Mesodermal cell (in vitro differentiated cells): ENCODE results near the gene BNIPL.
A peak's percentile ranks its signal among the peaks of the same experiment; 100 is the strongest.

Experiments used
- H3K27ac ChIP-seq: 2 replicates; pipeline ENCODE4 v1.7.0; 2013; ENCODE audit warnings: mild to moderate bottlenecking, low read depth, low read length, moderate library complexity; ENCODE audit not compliant: severe bottlenecking
- H3K36me3 ChIP-seq: 2 replicates; pipeline ENCODE4 v1.7.1; 2013; ENCODE audit warnings: mild to moderate bottlenecking, low read length, moderate library complexity; ENCODE audit not compliant: control insufficient read depth, insufficient read depth
- H3K4me1 ChIP-seq: one replicate; pipeline ENCODE4 v1.7.1; 2013; ENCODE audit warnings: mild to moderate bottlenecking, low read length; ENCODE audit not compliant: insufficient read depth, control insufficient read depth, poor library complexity, severe bottlenecking
- H3K4me3 ChIP-seq: 2 replicates; pipeline ENCODE4 v1.7.0; 2013; ENCODE audit warnings: low read length, control low read depth, mild to moderate bottlenecking; ENCODE audit not compliant: insufficient read depth, poor library complexity, severe bottlenecking; ENCODE audit errors: extremely low read depth
- H3K9me3 ChIP-seq: 2 replicates; pipeline ENCODE4 v1.7.1; 2013; ENCODE audit warnings: mild to moderate bottlenecking, low read length, moderate library complexity; ENCODE audit not compliant: control insufficient read depth
- WGBS, 2 experiments: methylation state at CpG; one replicate each; pipeline ENCODE4 v1.1.5; 2013; ENCODE audit warnings: missing lambda C conversion rate in 2 of 2; ENCODE audit not compliant: insufficient coverage in 2 of 2; 5-methylcytosine and 5-hydroxymethylcytosine counted together

BNIPL gene

GRCh38 chr1:151059109-151060006 lies 23.0 kb downstream of the BNIPL start, which contains the start of gene CDC42SE1:
Gene CDC42SE1 (minus strand): TSS chr1:151059622. CDS start chr1:151055730, 3,892 bp downstream.
- 0% methylated on average over 41 to 45 of the region's 58 CpGs for WGBS, 2 experiments

GRCh38 chr1:151060007-151060656 lies 23.7 kb downstream of the BNIPL start, which contains the start of gene MLLT11:
Gene MLLT11 (plus strand): TSS chr1:151060397. CDS start chr1:151067225, 6,828 bp downstream.
- H3K36me3 ChIP-seq: peaks cover 63% of the 10 kb centered on the region
- H3K4me3 ChIP-seq: peak within 1 kb of the TSS; percentile 98
- peak within 1 kb of the TSS; percentile 94 for H3K27ac ChIP-seq
- no peaks in the 10 kb centered on the region for H3K9me3 ChIP-seq
- WGBS, 2 experiments: 0 to 2% methylated on average over 1 to 11 of the region's 15 CpGs
- peaks cover 31% of the 10 kb centered on the region for H3K4me1 ChIP-seq

More at GRCh38 chr1:151059109-151060006, 23.0 kb downstream of the BNIPL start, which contains the start of gene CDC42SE1:
- H3K9me3 ChIP-seq: no peaks in the 10 kb centered on the region
- H3K4me3 ChIP-seq: peak within 1 kb of the TSS; percentile 98
- H3K4me1 ChIP-seq: peaks cover 31% of the 10 kb centered on the region
- H3K36me3 ChIP-seq: peaks cover 63% of the 10 kb centered on the region
- peak within 1 kb of the TSS; percentile 94 for H3K27ac ChIP-seq

- WGBS, 2 experiments: no CpG with 5 or more reads among the region's 4 CpGs
- Histone ChIP-seq H3K27ac (peak overlapping the region; percentile 94), H3K4me3 (peak overlapping the region; percentile 98), H3K9me3 (no peaks in the 10 kb centered on the region), H3K36me3 (peaks cover 63% of the 10 kb centered on the region), H3K4me1 (peaks cover 31% of the 10 kb centered on the region)
Observed at GRCh38 chr1:151060657-151061421, 24.5 kb downstream of the BNIPL start.

GRCh38 chr1:151061704-151062103 lies 25.3 kb downstream of the BNIPL start:
- H3K4me3 ChIP-seq: peak overlapping the region; percentile 98

GRCh38 chr1:151062741-151063371 lies 26.5 kb downstream of the BNIPL start:
- Histone ChIP-seq H3K27ac (peak overlapping the region; percentile 69), H3K4me3 (peak overlapping the region; percentile 98), H3K9me3 (no peaks in the 10 kb centered on the region), H3K36me3 (peaks cover 63% of the 10 kb centered on the region), H3K4me1 (peaks cover 13% of the 10 kb centered on the region)
- WGBS, 2 experiments: 93 to 100% methylated on average over 1 to 2 of the region's 3 CpGs

More at GRCh38 chr1:151061704-151062103, 25.3 kb downstream of the BNIPL start:
- Histone ChIP-seq H3K36me3 (peaks cover 63% of the 10 kb centered on the region), H3K9me3 (no peaks in the 10 kb centered on the region), H3K27ac (peak overlapping the region; percentile 94), H3K4me1 (peaks cover 23% of the 10 kb centered on the region)
- 50% methylated on average over 1 of the region's 2 CpGs; no CpG with 5 or more reads in 1 of the 2 experiments for WGBS, 2 experiments

GRCh38 chr1:151065089-151065645 lies 28.8 kb downstream of the BNIPL start:
- Histone ChIP-seq H3K27ac (no peak overlapping the region), H3K4me1 (peaks cover 13% of the 10 kb centered on the region), H3K36me3 (peaks cover 77% of the 10 kb centered on the region), H3K4me3 (no peak overlapping the region), H3K9me3 (no peaks in the 10 kb centered on the region)

- no peak overlapping the region for H3K4me3 ChIP-seq
- WGBS, 2 experiments: 89 to 94% methylated on average over 2 to 4 of the region's 4 CpGs
- H3K36me3 ChIP-seq: peaks cover 70% of the 10 kb centered on the region
- H3K4me1 ChIP-seq: peaks cover 17% of the 10 kb centered on the region
- no peaks in the 10 kb centered on the region for H3K9me3 ChIP-seq
- no peak overlapping the region for H3K27ac ChIP-seq
Observed at GRCh38 chr1:151067185-151067584, 30.8 kb downstream of the BNIPL start.

- Histone ChIP-seq H3K36me3 (peaks cover 62% of the 10 kb centered on the region), H3K27ac (peak overlapping the region; percentile 47), H3K9me3 (no peaks in the 10 kb centered on the region), H3K4me1 (peaks cover 7% of the 10 kb centered on the region), H3K4me3 (no peak overlapping the region)
- WGBS, 2 experiments: 100% methylated on average over 3 of the region's 5 CpGs
Observed at GRCh38 chr1:151069103-151069486, 32.7 kb downstream of the BNIPL start.

GRCh38 chr1:151070474-151071276 lies 34.3 kb downstream of the BNIPL start, which contains the start of gene GABPB2:
Gene GABPB2 (plus strand): TSS chr1:151070761. CDS start chr1:151088190, 17,429 bp downstream.
- H3K27ac ChIP-seq: peak within 1 kb of the TSS; percentile 95
- peaks cover 46% of the 10 kb centered on the region for H3K36me3 ChIP-seq
- 6 to 10% methylated on average over 35 to 44 of the region's 50 CpGs for WGBS, 2 experiments
- H3K4me1 ChIP-seq: peaks cover 4% of the 10 kb centered on the region
- no peaks in the 10 kb centered on the region for H3K9me3 ChIP-seq
- H3K4me3 ChIP-seq: peak within 1 kb of the TSS; percentile 57
